Measurements from ENCODE around the gene CFAP46.

The CFAP46 gene

DNA sequence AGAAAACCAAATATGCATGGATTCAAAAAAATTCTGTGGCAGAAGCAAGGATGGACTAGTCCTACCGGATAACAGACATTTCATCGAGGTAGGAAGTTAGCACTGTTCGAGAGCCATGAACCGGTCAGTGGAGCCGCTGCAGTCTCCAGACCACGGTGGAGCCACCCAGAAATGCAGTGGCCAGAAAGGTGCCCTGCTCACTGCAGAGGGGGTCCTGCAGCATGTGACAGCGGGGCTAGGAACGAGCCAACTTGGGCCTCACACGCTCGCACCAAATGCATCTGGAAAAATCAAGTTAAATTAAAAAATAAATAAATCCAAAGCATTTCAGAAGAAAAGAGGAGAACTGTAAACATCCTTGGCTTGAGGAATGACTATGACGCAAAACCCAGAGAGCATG is 13.1 kb upstream of the CFAP46 start:
- TF ChIP-seq JUND (IDR thresholded peaks at IDR 0.05; ENCODE audit: low read depth), result no peak
- DNase-seq (ENCODE audit: low read depth in 1 of 2, low spot score in 1 of 2), result no peak
- in situ Hi-C loops (cut with HindIII; ENCODE audit: low pct_unique_long_range_greater_than_20kb, low sequenced_read_pairs), result no loop called here

DNA sequence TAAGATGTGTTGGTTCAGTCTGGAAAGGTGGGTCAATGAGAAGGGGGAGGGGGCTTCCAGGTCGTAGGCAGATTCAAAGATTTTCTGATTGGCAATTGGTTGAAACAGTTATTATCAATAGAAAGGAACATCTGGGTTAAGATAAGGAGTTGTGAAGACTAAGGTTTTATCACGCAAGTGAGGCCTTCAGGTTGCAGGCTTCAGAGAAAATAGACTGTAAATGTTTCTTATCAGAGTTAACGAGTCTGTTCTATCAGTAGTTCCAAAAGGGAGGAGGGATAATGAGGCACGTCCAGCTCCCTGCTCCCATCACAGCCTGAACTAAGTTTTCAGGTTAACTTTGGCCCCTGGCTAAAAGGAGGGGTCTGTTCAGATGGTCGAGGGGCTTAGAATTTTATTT is 11.1 kb upstream of the CFAP46 start:
- in situ Hi-C loops (cut with HindIII; ENCODE audit: low pct_unique_long_range_greater_than_20kb, low sequenced_read_pairs), result no loop called here
- no peak for DNase-seq (ENCODE audit: low read depth in 1 of 2, low spot score in 1 of 2)
- TF ChIP-seq JUND (IDR thresholded peaks at IDR 0.05; ENCODE audit: low read depth), result no peak

DNA sequence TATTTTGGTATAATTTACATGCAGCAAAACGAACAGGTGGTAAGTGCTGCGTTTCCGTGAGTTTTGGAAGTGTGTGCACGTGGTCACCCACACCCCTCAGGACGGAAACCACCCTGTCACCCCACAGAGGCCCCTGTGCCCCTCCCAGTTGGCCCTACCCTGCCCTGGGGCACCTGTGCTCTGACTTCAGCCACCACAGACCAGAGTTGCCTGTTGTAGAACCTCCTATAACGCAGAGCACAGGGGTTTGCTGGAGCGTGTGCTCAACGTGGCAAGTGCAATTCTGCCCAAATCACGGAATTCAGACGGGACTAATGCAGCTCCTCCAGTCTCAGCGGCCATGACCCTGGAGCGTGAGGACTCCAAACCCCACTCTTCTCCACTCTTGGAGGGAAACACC is 9.6 kb upstream of the CFAP46 start:
- no peak for DNase-seq (ENCODE audit: low read depth in 1 of 2, low spot score in 1 of 2)
- in situ Hi-C loops (cut with HindIII; ENCODE audit: low pct_unique_long_range_greater_than_20kb, low sequenced_read_pairs), result no loop called here

GRCh38 chr10:132948351-132948750 is 6.0 kb upstream of the CFAP46 start:
- no peak for TF ChIP-seq JUND (IDR thresholded peaks at IDR 0.05; ENCODE audit: low read depth)
- in situ Hi-C loops (cut with HindIII; ENCODE audit: low pct_unique_long_range_greater_than_20kb, low sequenced_read_pairs), result no loop called here
- DNase-seq (ENCODE audit: low read depth in 1 of 2, low spot score in 1 of 2), result no peak

More for the DNA sequence above, 9.6 kb upstream of the CFAP46 start:
- no peak for TF ChIP-seq JUND (IDR thresholded peaks at IDR 0.05; ENCODE audit: low read depth)

GRCh38 chr10:132947843-132948242 is 5.5 kb upstream of the CFAP46 start:
- no peak for TF ChIP-seq JUND (IDR thresholded peaks at IDR 0.05; ENCODE audit: low read depth)
- in situ Hi-C loops (cut with HindIII; ENCODE audit: low pct_unique_long_range_greater_than_20kb, low sequenced_read_pairs), result no loop called here
- DNase-seq (ENCODE audit: low read depth in 1 of 2, low spot score in 1 of 2), result no peak

DNA sequence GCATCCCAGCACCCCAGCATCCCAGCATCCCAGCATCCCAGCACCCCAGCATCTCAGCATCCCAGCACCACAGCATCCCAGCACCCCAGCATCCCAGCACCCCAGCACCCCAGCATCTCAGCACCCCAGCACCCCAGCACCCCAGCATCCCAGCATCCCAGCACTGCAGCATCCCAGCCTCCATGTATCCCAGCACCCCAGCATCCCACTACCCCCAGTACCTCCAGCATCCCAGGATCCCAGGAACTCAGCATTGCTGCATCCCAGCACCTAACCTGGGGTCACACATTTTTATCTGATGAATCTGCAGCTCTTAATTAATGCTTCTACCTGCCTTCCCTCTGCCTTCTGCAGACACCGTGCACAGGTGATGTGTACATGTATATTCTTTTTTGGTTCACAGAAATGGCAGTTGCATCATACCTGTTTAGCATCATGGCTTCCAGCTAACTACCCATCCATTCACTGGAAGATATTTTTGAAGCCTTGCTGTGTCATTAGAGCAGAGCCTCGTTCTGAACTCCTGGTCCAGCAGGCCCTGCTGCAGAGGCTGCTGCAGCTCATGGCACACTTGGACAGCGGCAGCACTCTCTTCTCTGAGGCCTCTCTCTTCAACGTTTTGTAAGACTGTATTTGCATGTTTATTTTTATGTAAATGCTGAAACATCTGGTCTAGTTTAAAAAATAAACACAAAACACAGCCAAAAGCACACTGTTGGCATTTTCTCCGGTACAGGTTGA is 4.6 kb upstream of the CFAP46 start:
- TF ChIP-seq JUND (IDR thresholded peaks at IDR 0.05; ENCODE audit: low read depth), result no peak
- no peak for DNase-seq (ENCODE audit: low read depth in 1 of 2, low spot score in 1 of 2)
- in situ Hi-C loops (cut with HindIII; ENCODE audit: low pct_unique_long_range_greater_than_20kb, low sequenced_read_pairs), result no loop called here

- TF ChIP-seq JUND (IDR thresholded peaks at IDR 0.05; ENCODE audit: low read depth), result no peak
- in situ Hi-C loops (cut with HindIII; ENCODE audit: low pct_unique_long_range_greater_than_20kb, low sequenced_read_pairs), result no loop called here
- no peak for DNase-seq (ENCODE audit: low read depth in 1 of 2, low spot score in 1 of 2)
Measured at GRCh38 chr10:132946311-132946710, 3.9 kb upstream of the CFAP46 start.

DNA sequence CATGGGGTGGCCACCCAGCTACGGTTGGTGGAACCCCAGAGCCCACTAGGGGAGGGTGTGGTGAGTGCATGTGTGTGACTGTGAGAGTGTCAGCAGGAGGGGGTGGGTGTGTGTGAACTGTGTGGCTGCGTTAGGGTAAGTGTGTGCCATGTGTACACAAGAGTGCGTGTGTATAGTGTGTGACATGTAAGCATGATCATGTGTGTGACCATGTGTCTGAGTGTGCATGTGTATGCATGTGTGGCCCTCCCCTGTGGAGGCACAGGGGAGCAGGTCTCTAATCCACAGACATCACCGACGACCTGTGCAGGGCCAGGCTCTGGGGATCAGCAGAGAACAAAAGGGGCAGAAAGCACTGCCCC is 3.5 kb upstream of the CFAP46 start:
- in situ Hi-C loops (cut with HindIII; ENCODE audit: low pct_unique_long_range_greater_than_20kb, low sequenced_read_pairs), result no loop called here
- TF ChIP-seq JUND (IDR thresholded peaks at IDR 0.05; ENCODE audit: low read depth), result no peak
- DNase-seq (ENCODE audit: low read depth in 1 of 2, low spot score in 1 of 2), result no peak

DNA sequence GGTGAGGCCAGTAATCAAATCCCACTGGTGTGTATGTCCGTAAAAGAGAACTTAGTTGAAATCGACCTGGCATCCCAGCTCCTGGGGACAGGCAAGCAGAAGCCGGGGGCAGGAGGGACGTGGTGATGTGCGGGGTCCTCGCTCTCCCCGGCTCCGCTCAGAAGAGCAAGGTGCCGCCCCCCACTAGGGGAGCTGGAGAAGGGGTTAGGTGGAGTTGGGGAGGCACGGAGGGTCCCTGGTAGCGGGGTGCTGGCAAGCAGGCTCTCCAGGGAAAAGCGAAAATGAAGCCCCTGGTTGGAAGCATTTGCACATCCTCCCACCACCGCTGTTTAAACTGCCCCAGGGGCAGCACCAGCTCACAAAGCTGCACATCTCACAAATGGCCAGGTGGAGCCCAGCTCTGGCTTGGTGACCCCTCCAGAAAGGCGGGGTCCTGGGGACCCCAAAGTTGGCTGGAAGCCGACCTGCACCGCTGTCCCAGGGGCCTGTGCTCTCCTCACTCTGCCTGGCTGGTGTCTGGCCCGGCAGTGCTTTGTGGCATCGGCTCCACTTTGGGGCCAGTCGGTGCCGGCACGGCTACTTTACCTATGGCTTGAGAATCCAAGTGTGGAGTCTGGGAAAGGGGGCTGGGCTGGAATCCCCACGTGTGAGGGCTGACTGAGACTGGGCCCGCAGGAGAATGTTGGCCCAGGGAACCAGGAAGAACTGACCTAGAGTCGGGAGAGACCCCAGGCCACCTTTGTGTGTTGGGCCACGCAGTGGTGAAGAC is 2.9 kb upstream of the CFAP46 start:
- no peak for TF ChIP-seq JUND (IDR thresholded peaks at IDR 0.05; ENCODE audit: low read depth)
- DNase-seq (ENCODE audit: low read depth in 1 of 2, low spot score in 1 of 2), result no peak
- in situ Hi-C loops (cut with HindIII; ENCODE audit: low pct_unique_long_range_greater_than_20kb, low sequenced_read_pairs), result no loop called here

- in situ Hi-C loops (cut with HindIII; ENCODE audit: low pct_unique_long_range_greater_than_20kb, low sequenced_read_pairs), result no loop called here
- TF ChIP-seq JUND (IDR thresholded peaks at IDR 0.05; ENCODE audit: low read depth), result no peak
- DNase-seq (ENCODE audit: low read depth in 1 of 2, low spot score in 1 of 2), result no peak
Measured at GRCh38 chr10:132944510-132944909, 2.1 kb upstream of the CFAP46 start.

GRCh38 chr10:132943791-132944404 is 1.5 kb upstream of the CFAP46 start:
- no peak for DNase-seq (ENCODE audit: low read depth in 1 of 2, low spot score in 1 of 2)
- TF ChIP-seq JUND (IDR thresholded peaks at IDR 0.05; ENCODE audit: low read depth), result no peak
- in situ Hi-C loops (cut with HindIII; ENCODE audit: low pct_unique_long_range_greater_than_20kb, low sequenced_read_pairs), result no loop called here

DNA sequence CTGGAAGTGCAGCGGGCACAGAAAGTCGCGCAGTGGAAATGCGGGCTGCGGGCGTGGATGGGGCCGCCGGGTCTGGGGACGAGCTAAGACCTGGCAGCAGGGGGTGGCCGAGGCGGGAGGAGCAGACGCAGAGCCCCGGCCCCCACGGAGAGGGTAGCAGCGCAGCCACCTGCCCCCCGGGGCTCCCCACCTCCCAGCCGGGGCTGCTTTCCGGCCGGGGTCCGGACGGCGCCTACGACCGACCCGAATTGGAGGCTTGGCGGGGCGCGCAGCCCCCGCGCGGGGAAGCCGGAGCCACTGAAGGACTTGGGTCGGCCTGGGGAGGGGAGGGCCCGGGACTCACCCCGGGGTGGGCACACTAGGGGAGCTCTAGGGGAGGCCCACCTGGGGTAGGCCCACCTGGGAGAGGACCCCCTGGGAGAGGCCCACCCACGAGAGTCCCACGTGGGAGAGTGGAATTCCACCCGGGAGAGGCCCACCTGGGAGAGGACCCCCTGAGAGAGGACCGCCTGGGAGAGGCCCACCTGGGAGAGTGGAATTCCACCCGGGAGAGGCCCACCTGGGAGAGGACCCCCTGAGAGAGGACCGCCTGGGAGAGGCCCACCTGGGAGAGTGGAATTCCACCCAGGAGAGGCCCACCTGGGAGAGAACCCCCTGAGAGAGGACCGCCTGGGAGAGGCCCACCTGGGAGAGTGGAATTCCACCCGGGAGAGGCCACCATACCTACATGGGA is 854 bp upstream of the CFAP46 start:
- no peak for DNase-seq (ENCODE audit: low read depth in 1 of 2, low spot score in 1 of 2)
- no peak for TF ChIP-seq JUND (IDR thresholded peaks at IDR 0.05; ENCODE audit: low read depth)
- in situ Hi-C loops (cut with HindIII; ENCODE audit: low pct_unique_long_range_greater_than_20kb, low sequenced_read_pairs), result no loop called here

Measured in T47D (cell line).